ENCODE data around the gene TRPV4.

- TF ChIP-seq CTCF (IDR thresholded peaks at IDR 0.05) = no peak
- no peak for TF ChIP-seq POLR2A (IDR thresholded peaks at IDR 0.05)
Measured at GRCh38 chr12:109875572-109876131, 42.5 kb upstream of the TRPV4 start.

Data from testis (tissue), 2 donors.